Measurements from ENCODE around the gene ATP11C.

ATP11C gene

GRCh38 chrX:139801397-139801813 is 131.4 kb downstream of the ATP11C start:
- Histone ChIP-seq H3K4me3 (replicated peaks; ENCODE audit: low read depth, low read length) (no peak overlapping the region), H3K27me3 (replicated peaks; ENCODE audit: control insufficient read depth, insufficient read depth, low read length) (no peaks in the 10 kb centered on the region), H3K36me3 (ENCODE audit: control insufficient read depth, insufficient read depth, low read length) (no peaks in the 10 kb centered on the region)
- DNase-seq (ENCODE audit: extremely low read depth, insufficient read length) = no peak
- no peak for TF ChIP-seq CTCF (IDR thresholded peaks at IDR 0.05; ENCODE audit: insufficient read depth, low read length, poor library complexity, severe bottlenecking)

GRCh38 chrX:139798701-139799100 is 134.2 kb downstream of the ATP11C start:
- Histone ChIP-seq H3K36me3 (ENCODE audit: control insufficient read depth, insufficient read depth, low read length) (no peaks in the 10 kb centered on the region), H3K4me3 (replicated peaks; ENCODE audit: low read depth, low read length) (no peak overlapping the region), H3K27me3 (replicated peaks; ENCODE audit: control insufficient read depth, insufficient read depth, low read length) (no peaks in the 10 kb centered on the region)
- TF ChIP-seq CTCF (IDR thresholded peaks at IDR 0.05; ENCODE audit: insufficient read depth, low read length, poor library complexity, severe bottlenecking) = no peak
- DNase-seq (ENCODE audit: extremely low read depth, insufficient read length) = no peak

GRCh38 chrX:139795196-139795595 is 137.7 kb downstream of the ATP11C start:
- Histone ChIP-seq H3K27me3 (replicated peaks; ENCODE audit: control insufficient read depth, insufficient read depth, low read length) (no peaks in the 10 kb centered on the region), H3K36me3 (ENCODE audit: control insufficient read depth, insufficient read depth, low read length) (no peaks in the 10 kb centered on the region), H3K4me3 (replicated peaks; ENCODE audit: low read depth, low read length) (no peak overlapping the region)
- no peak for TF ChIP-seq CTCF (IDR thresholded peaks at IDR 0.05; ENCODE audit: insufficient read depth, low read length, poor library complexity, severe bottlenecking)
- peak; percentile 35 for DNase-seq (ENCODE audit: extremely low read depth, insufficient read length)

- H3K27me3 ChIP-seq (replicated peaks; ENCODE audit: control insufficient read depth, insufficient read depth, low read length) = no peaks in the 10 kb centered on the region
- TF ChIP-seq CTCF (IDR thresholded peaks at IDR 0.05; ENCODE audit: insufficient read depth, low read length, poor library complexity, severe bottlenecking) = no peak
- no peaks in the 10 kb centered on the region for H3K36me3 ChIP-seq (ENCODE audit: control insufficient read depth, insufficient read depth, low read length)
- no peak for DNase-seq (ENCODE audit: extremely low read depth, insufficient read length)
- no peak overlapping the region for H3K4me3 ChIP-seq (replicated peaks; ENCODE audit: low read depth, low read length)
Observed at GRCh38 chrX:139787601-139788000, 145.3 kb downstream of the ATP11C start.

- peak; percentile 15 for DNase-seq (ENCODE audit: extremely low read depth, insufficient read length)
- Histone ChIP-seq H3K4me3 (replicated peaks; ENCODE audit: low read depth, low read length) (no peak overlapping the region), H3K27me3 (replicated peaks; ENCODE audit: control insufficient read depth, insufficient read depth, low read length) (no peaks in the 10 kb centered on the region), H3K36me3 (ENCODE audit: control insufficient read depth, insufficient read depth, low read length) (no peaks in the 10 kb centered on the region)
- no peak for TF ChIP-seq CTCF (IDR thresholded peaks at IDR 0.05; ENCODE audit: insufficient read depth, low read length, poor library complexity, severe bottlenecking)
Observed at GRCh38 chrX:139784807-139785206, 148.0 kb downstream of the ATP11C start.

GRCh38 chrX:139783959-139784358 is 148.9 kb downstream of the ATP11C start:
- Histone ChIP-seq H3K27me3 (replicated peaks; ENCODE audit: control insufficient read depth, insufficient read depth, low read length) (no peaks in the 10 kb centered on the region), H3K4me3 (replicated peaks; ENCODE audit: low read depth, low read length) (no peak overlapping the region), H3K36me3 (ENCODE audit: control insufficient read depth, insufficient read depth, low read length) (no peaks in the 10 kb centered on the region)
- no peak for DNase-seq (ENCODE audit: extremely low read depth, insufficient read length)
- no peak for TF ChIP-seq CTCF (IDR thresholded peaks at IDR 0.05; ENCODE audit: insufficient read depth, low read length, poor library complexity, severe bottlenecking)

All from GM06990 (cell line).